H1 (cell line): Measurements from ENCODE around the gene B3GAT1.
"Not testable (repeated sequence)": the region's sequence is repeated elsewhere in the genome, so short reads cannot be mapped to it uniquely, and the experiment has no call there.

Source experiments
- ATF2 ChIP-seq: IDR thresholded peaks from 2 replicates; pipeline ENCODE4 v1.6.1; 2012; ENCODE audit warnings: low read length, inconsistent platforms
- CBX5 ChIP-seq: fragments of 300-800, 300-1000 bp; sonication (generic); IDR thresholded peaks from 2 replicates; pipeline ENCODE4 v1.7.1; 2016; ENCODE audit warnings: antibody characterized with exemption, low read length, low read depth
- CTCF ChIP-seq, 3 experiments: IDR thresholded peaks; 1 replicate in 2 of 3; 2 replicates in 1 of 3; pipeline versions ENCODE4 v1.5.1 to v1.6.1; 2011; ENCODE audit warnings: low read length in 3 of 3, mild to moderate bottlenecking in 3 of 3, inconsistent platforms in 2 of 3, low read depth in 1 of 3, moderate library complexity in 1 of 3; ENCODE audit not compliant: insufficient read depth in 1 of 3; ENCODE audit errors: control extremely low read depth in 1 of 3
- GABPA ChIP-seq: IDR thresholded peaks from 2 replicates; pipeline ENCODE4 v1.6.1; 2011; ENCODE audit warnings: mild to moderate bottlenecking, low read length, moderate library complexity, borderline replicate concordance; ENCODE audit not compliant: insufficient read depth
- JUN ChIP-seq: IDR thresholded peaks from 2 replicates; pipeline ENCODE4 v1.6.1; 2011; ENCODE audit warnings: low read depth, mild to moderate bottlenecking, improper control_type of control experiment, low read length
- PHF8 ChIP-seq: fragments of 200-600 bp; sonication (generic); conservative IDR thresholded peaks from 2 replicates; pipeline ENCODE4 v1.7.1; 2012; ENCODE audit warnings: low read depth, mild to moderate bottlenecking, inconsistent platforms, low read length, moderate library complexity
- POLR2A ChIP-seq, 2 experiments: IDR thresholded peaks; 1 replicate in 1 of 2; 2 replicates in 1 of 2; pipeline ENCODE4 v1.6.1; 2011; ENCODE audit warnings: low read depth in 2 of 2, low read length in 2 of 2, mild to moderate bottlenecking in 2 of 2; ENCODE audit errors: control extremely low read depth in 1 of 2
- POLR2AphosphoS5 ChIP-seq: IDR thresholded peaks from 2 replicates; pipeline ENCODE4 v1.6.1; 2011; ENCODE audit warnings: low read depth, low read length
- RAD21 ChIP-seq, 2 experiments: IDR thresholded peaks in 1 of 2; conservative IDR thresholded peaks in 1 of 2; 2 replicates each; pipeline ENCODE4 v1.6.1; 2011; ENCODE audit warnings: low read depth in 2 of 2, low read length in 2 of 2, improper control_type of control experiment in 1 of 2, inconsistent platforms in 1 of 2, mild to moderate bottlenecking in 1 of 2, moderate library complexity in 1 of 2
- USF2 ChIP-seq: IDR thresholded peaks from 2 replicates; pipeline ENCODE4 v1.6.1; 2011; ENCODE audit warnings: low read length, improper control_type of control experiment

GRCh38 chr11:134457411-134458007, 45.5 kb upstream of the B3GAT1 start:
- TF ChIP-seq POLR2AphosphoS5; PHF8; POLR2A (IDR thresholded peaks at IDR 0.05; ENCODE audit: control extremely low read depth in 1 of 2, low read depth in 2 of 2, low read length in 2 of 2); CTCF (IDR thresholded peaks at IDR 0.05; ENCODE audit: control extremely low read depth in 1 of 3, insufficient read depth in 1 of 3, low read depth in 1 of 3, low read length in 3 of 3); JUN; CBX5; USF2; GABPA; RAD21 (IDR thresholded peaks at IDR 0.05 in 1 of 2, conservative IDR thresholded peaks at IDR 0.05 in 1 of 2; ENCODE audit: low read depth in 2 of 2, low read length in 2 of 2); ATF2: not testable (repeated sequence)
